CD4-positive, alpha-beta T cell treated with Interleukin-21 for 1 hour (primary cell): ENCODE data around the gene IFNAR1.

ENCODE experiments used
- DNase-seq: peaks from one replicate; pipeline ENCODE4 v3.0.0-alpha.2; 2020

Gene IFNAR1

DNA sequence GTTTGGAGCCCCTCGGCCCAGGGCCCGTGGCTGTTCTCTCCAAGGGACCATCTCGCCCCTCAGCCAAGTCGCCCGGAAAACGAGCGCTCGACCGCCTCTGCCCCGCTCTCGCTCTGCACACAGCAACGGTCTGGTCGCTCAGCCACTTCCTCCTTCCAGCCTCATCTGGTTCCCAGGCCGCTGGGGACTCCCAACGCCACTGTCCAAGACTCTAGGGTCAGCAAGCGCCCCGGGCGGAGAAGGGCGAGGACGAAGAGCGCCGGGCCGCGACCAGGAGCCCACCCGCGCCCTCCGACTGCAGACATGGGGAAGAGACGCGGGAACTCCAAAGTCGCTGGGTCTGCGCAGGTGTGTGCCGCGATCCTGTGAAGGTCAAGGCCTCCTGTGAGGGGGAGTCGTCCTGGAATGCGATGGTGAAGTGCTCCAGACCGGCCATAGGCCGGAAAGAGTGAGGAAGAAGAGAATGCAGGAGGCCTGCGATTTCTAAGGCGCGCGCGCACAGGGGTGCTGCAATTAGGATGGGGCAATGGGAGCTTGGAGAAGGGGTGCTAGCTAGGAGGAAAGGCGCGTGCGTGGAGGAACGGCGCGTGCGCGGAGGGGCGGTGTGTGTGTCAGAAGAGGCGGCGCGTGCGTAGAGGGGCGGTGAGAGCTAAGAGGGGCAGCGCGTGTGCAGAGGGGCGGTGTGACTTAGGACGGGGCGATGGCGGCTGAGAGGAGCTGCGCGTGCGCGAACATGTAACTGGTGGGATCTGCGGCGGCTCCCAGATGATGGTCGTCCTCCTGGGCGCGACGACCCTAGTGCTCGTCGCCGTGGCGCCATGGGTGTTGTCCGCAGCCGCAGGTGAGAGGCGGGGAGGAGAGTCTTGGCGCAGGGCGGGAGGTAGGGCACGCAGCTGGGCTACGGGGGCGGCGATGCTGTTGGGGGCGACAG lies at the start of gene IFNAR1:
Gene IFNAR1 (plus strand): TSS at position 680 of the 931 bp plus-strand sequence. CDS start 86 bp downstream, at position 766.
- DNase-seq: peak; percentile 97

GRCh38 chr21:33278721-33279120 lies 46.0 kb upstream of the IFNAR1 start:
- no peak for DNase-seq

GRCh38 chr21:33279330-33279820 lies 45.4 kb upstream of the IFNAR1 start:
- no peak for DNase-seq

GRCh38 chr21:33281096-33281652 lies 43.6 kb upstream of the IFNAR1 start:
- no peak for DNase-seq

DNA sequence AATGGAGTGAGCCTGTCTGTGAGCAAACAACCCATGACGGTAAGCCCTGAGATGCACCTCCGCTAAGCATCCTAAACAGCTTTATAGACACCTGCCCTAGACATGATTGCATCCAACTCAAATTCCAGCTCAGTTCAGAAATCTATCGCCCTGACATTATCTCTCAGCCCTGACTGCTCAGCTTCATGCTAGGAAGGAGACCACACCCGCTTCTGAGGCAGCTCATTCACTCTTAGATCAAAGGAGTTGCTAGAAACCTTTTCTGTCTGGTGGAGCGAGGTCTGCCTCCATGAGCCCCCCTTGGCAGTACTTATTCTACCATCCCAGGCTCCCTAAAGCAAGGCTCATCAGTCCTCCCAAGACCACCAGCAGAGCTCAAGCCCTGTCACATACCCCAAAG lies 41.6 kb upstream of the IFNAR1 start:
- no peak for DNase-seq

DNA sequence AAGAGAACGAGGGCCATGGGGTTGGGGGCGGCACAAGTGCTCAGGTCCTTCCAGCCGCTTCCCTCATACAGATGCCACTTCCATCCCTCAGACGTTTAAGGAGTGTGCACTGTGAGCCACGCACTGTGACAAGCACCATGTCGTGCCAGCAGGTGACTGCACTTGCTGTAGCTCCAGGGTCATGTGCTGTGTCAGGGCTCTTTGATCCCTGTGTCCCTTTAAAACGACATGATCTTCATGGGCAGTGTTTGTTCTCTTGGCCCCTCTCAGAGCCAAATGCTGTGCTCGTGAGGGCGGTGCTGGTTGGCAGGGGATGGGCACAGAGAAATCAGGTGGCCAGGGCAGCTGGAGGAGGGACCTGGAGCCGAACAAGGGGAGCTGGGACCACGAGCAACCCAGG lies 38.7 kb upstream of the IFNAR1 start:
- DNase-seq: no peak

- DNase-seq: no peak
Measured at GRCh38 chr21:33286600-33287456, 37.9 kb upstream of the IFNAR1 start.

- DNase-seq: no peak
Measured at GRCh38 chr21:33289199-33289819, 35.5 kb upstream of the IFNAR1 start.

GRCh38 chr21:33290441-33290840 lies 34.3 kb upstream of the IFNAR1 start:
- no peak for DNase-seq

GRCh38 chr21:33291686-33292085 lies 33.1 kb upstream of the IFNAR1 start:
- DNase-seq: no peak

- DNase-seq: no peak
Measured at GRCh38 chr21:33292724-33293123, 32.0 kb upstream of the IFNAR1 start.

DNA sequence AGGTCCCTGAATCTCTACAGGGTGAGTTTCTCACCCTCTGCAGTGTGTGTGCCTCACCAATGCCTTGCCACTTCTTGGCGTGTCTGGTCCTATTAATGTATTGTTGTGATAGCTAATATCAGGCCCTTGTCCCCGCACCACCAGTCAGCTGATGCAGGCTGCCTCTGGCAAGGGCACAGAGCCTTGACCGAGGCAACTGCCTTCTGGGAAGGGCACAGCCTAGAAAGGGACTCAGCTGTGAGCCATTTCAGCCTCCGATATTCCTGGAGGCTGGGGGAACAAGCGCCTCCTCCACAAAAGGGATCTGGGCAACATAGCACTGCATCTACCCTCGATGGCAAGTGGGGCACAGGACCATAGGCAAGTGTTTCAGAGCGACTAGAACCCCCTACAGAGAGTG lies 31.6 kb upstream of the IFNAR1 start:
- no peak for DNase-seq

GRCh38 chr21:33293811-33294216 lies 31.0 kb upstream of the IFNAR1 start:
- peak; percentile 12 for DNase-seq

DNA sequence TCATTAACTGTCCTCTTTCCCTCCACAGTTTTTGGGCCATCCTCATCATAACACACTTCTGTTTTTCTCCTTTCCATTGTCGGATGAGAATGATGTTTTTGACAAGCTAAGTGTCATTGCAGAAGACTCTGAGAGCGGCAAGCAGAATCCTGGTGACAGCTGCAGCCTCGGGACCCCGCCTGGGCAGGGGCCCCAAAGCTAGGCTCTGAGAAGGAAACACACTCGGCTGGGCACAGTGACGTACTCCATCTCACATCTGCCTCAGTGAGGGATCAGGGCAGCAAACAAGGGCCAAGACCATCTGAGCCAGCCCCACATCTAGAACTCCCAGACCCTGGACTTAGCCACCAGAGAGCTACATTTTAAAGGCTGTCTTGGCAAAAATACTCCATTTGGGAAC lies 28.6 kb upstream of the IFNAR1 start:
- no peak for DNase-seq

DNA sequence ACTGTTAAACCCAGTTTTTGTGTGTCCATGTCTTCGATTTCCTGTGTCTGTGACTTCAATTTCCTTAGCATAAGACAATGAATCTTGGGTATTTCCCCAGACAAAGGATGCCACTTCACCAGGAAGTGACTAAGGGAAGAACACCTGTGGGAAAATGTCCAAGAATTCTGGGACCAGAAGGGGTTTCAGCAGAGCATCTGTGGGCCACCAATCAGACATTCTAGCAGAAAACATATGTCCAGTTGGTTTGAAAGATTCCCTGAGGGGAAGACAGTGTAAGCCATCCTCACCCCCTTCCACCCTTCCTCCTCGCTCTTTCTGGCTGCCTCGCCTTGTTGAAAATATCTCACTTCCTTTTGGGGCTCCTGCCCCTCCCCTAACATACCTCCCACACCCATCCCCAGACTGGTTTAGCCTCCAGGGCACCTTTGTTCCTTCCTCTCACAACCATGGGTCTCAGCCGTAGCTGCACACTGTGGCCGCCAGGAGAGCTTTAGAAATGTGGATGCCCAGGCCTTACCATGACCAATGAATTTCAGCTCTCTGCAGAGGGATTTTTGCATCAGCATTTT lies 25.5 kb upstream of the IFNAR1 start:
- DNase-seq: peak; percentile 59

DNA sequence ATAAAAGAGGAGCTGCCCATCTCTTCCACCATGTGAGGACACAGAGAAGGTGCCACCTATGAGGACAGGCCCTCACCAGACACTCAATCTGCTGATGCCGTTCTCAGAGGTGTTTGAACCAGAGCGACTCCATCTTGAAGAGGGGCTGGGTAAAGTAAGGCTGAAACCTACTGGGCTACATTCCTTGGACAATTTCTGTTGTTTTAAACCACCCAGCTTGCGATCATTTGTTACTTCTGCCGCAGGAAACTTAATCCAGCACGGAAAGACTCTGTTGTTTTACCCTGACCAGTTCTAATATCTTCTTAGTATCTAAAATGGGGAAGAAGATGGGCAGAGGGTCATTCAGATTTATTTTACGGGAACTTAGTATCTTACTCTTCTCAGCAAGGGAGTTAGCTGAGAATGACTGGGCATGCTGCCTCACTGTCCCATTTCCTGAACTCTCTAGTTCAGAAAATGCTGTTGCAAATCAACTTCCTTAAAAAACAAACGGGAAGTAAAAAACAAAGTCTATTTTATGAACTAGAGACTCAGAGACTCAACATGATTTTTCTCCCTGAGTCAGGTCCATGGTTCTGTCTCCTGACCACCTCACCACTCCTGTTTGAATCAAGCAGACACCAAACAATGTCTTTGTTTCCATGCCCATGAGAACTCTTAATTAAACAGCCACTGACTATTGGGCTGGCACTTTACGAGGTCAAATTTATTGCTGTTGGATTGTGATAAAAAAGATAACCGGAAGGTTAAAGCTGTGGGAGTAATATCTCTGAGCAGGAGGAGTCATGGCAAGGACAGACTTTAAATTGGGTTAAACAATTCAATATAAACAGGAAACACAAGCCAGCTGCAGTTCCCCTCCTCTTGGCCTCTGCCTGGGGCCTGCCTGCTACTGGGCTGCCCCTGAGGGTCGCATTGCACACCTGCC lies 23.8 kb upstream of the IFNAR1 start:
- peak; percentile 20 for DNase-seq

DNA sequence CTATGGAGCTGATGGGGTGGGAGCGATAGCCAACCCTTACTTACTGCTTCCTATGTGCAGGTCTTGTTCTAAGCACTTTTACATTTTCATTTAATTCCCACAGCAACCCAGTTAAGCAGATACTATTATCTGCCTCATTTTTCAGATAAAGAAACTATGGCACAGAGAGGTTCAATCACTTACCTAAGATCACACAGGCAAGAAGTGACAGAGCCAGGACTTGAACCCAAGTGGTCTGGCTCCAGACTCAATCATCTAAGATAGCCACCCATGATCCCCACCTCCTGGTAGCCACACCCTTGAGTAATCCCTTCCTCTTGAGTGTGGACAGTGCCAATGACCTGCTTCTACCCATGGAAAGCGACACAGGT lies 23.2 kb upstream of the IFNAR1 start:
- DNase-seq: no peak

DNA sequence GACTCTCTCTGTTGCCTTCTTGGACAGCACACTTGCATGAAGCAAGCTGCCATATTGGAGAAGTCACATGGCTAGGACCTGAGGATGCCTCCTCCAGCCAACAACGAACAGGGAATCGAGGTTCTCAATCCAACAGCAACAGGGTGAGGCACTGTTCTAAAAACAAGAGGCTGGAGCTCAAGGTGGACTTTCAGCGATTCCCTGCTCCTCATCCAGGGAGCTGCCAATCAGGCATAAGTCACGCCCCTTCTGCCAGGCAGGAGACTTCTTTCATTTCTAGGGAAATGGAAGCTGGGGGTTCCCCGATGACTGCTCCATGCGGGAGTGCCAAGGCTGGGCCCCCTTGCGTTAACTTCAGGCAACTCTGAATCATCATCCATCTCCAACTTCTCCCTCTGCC lies 22.7 kb upstream of the IFNAR1 start:
- no peak for DNase-seq

DNA sequence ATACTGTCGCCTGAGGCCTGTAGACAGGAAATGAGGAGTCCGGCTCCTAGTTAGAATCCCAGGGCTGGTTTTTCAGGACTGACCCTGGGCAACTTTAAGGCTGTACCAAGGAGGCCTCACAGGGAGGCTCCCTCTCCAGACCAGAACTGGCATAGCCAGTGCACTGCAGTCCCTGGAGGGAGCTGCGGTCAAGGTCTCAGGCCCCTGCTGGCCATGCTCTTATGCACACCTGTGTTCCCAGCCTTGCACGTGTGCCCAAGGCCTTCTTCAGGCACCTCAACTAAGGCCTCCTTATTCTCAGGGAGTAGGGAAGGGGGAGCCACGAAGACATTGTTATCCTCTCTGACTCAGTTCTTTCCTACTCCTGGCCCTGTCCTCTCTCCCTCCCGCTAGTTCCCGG lies 22.0 kb upstream of the IFNAR1 start:
- no peak for DNase-seq

DNA sequence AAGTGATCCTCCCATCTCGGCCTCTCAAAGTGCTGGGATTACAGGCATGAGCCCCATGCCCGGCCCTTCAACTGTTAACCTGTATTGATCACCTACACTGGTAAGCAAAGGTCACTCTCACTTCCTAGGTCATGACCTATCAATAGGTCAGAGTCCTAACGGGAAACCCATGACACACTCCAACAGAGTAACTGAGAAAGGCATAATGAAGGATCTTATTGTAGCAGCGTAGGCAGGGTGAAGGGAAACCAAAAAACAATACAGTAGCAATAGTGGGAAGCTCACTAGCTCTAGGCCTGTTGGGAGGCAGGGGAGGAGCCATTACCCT lies 19.5 kb upstream of the IFNAR1 start:
- no peak for DNase-seq

GRCh38 chr21:33305938-33306337 lies 18.8 kb upstream of the IFNAR1 start:
- no peak for DNase-seq
